Upper lobe of left lung (tissue), 6 donors: Measurements from ENCODE around the gene SUFU. TPM values are rescaled to one million over a fixed set of nuclear protein-coding genes. Genes with fewer than 3 reads are reported as not detected.

Experiments
- ATAC-seq, 2 donors: fragments of 200-7000 bp; cut with Tn5 transposase; one replicate each; pipeline ENCODE4 v1.9.1; 2022; ENCODE audit warnings: mild to moderate bottlenecking in 2 of 2, moderate library complexity in 2 of 2; ENCODE audit not compliant: low FRiP score in 2 of 2
- DNase-seq, 2 donors: peaks; one replicate each; pipeline ENCODE4 v3.0.0-alpha.2; 2019 to 2020
- H3K27ac ChIP-seq, 4 donors: fragments of 200-600 bp; sonication (generic); one replicate each; pipeline ENCODE4 v1.5.1; 2016 to 2019
- H3K27me3 ChIP-seq, 4 donors: fragments of 200-600 bp; sonication (generic); one replicate each; pipeline ENCODE4 v1.5.1; 2017 to 2019
- H3K36me3 ChIP-seq, 4 donors: fragments of 200-600 bp; sonication (generic); one replicate each; pipeline ENCODE4 v1.5.1; 2016 to 2019
- H3K4me1 ChIP-seq, 4 donors: fragments of 200-600 bp; sonication (generic); one replicate each; pipeline ENCODE4 v1.5.1; 2018 to 2019
- H3K4me3 ChIP-seq, 4 donors: fragments of 200-600 bp; sonication (generic); one replicate each; pipeline ENCODE4 v1.5.1; 2017 to 2019; ENCODE audit warnings: mild to moderate bottlenecking in 2 of 4, moderate library complexity in 1 of 4
- H3K9me3 ChIP-seq, 4 donors: fragments of 200-600 bp; sonication (generic); one replicate each; pipeline ENCODE4 v1.5.1; 2018 to 2019
- CTCF ChIP-seq, 6 experiments: fragments of 450-650 bp in 4 of 6; fragments of 200-600 bp in 2 of 6; sonication (generic) in 2 of 6; IDR thresholded peaks; one replicate each; pipeline ENCODE4 v1.5.1; 2016 to 2019; ENCODE audit warnings: antibody characterized with exemption in 6 of 6
- EP300 ChIP-seq, 4 donors: sonication (generic); formaldehyde crosslinking; IDR thresholded peaks; one replicate each; pipeline ENCODE4 v1.5.1; 2017; ENCODE audit warnings: antibody characterized with exemption in 4 of 4, control low read depth in 2 of 4
- POLR2A ChIP-seq, 4 donors: fragments of 450-650 bp; IDR thresholded peaks; one replicate each; pipeline ENCODE4 v1.5.1; 2016 to 2017; ENCODE audit warnings: antibody characterized with exemption in 4 of 4, mild to moderate bottlenecking in 2 of 4
- POLR2AphosphoS5 ChIP-seq, 2 donors: sonication (generic); formaldehyde crosslinking; IDR thresholded peaks; one replicate each; pipeline ENCODE4 v1.5.1; 2017; ENCODE audit warnings: antibody characterized with exemption in 2 of 2
- WGBS, 2 donors: methylation state at CpG; one replicate each; pipeline ENCODE4 v1.1.5; 2017 to 2018; 5-methylcytosine and 5-hydroxymethylcytosine counted together
- total RNA-seq, 6 donors: library from RNA; depleted of rRNA in 4 of 6; stranded (reverse); fragments of >200 nt in 4 of 6; gene quantifications; one replicate each; pipeline versions ENCODE4 v1.1.0 to v1.2.1, GENCODE V29; 2016 to 2021
- donor health status: DM: no; HTN: no; CAD: no; lungs with moderate emphysema.
- donor health status: DM: no; HTN: yes; CAD: no; lungs with severe emphysema.

Gene SUFU
- total RNA-seq, 6 donors from 2014 or later, result 4.1 to 15.7 (median 11.9) TPM

- Histone ChIP-seq H3K4me3 (no peak overlapping the region), H3K27me3 (no peaks in the 10 kb centered on the region), H3K36me3 (peaks cover 0 to 22% (median 17%) of the 10 kb centered on the region in 4 donors), H3K4me1 (peaks cover 43 to 63% (median 57%) of the 10 kb centered on the region in 4 donors), H3K9me3 (no peaks in the 10 kb centered on the region), H3K27ac (peak overlapping the region; percentile 54 to 84 (median 72))
- TF ChIP-seq POLR2AphosphoS5 (IDR thresholded peaks at IDR 0.05) (peak in 1 of 2 donors; percentile 5), EP300 (IDR thresholded peaks at IDR 0.05) (no peak)
- DNase-seq (no peak), ATAC-seq (no peak)
- WGBS, 2 donors, result 45 to 67% methylated on average over 6 to 14 of the region's 15 CpGs
These were observed 117.0 kb downstream of the SUFU start for GRCh38 chr10:102620591-102621442.

GRCh38 chr10:102621443-102622325 is 117.9 kb downstream of the SUFU start:
- Histone ChIP-seq H3K36me3 (peaks cover 0 to 14% (median 9%) of the 10 kb centered on the region in 4 donors), H3K4me3 (no peak overlapping the region), H3K9me3 (no peaks in the 10 kb centered on the region), H3K27ac (peak overlapping the region; percentile 54 to 84 (median 72)), H3K4me1 (peaks cover 48 to 65% (median 58%) of the 10 kb centered on the region in 4 donors), H3K27me3 (no peaks in the 10 kb centered on the region)
- ATAC-seq (no peak), DNase-seq (no peak)
- 38 to 47% methylated on average over 11 to 13 of the region's 13 CpGs for WGBS, 2 donors
- no peak for TF ChIP-seq EP300 (IDR thresholded peaks at IDR 0.05)
- peak in 1 of 2 donors; percentile 44 for TF ChIP-seq POLR2AphosphoS5 (IDR thresholded peaks at IDR 0.05)

GRCh38 chr10:102624094-102624493 is 120.3 kb downstream of the SUFU start:
- Histone ChIP-seq H3K27me3 (no peaks in the 10 kb centered on the region), H3K4me1 (peaks cover 71 to 85% (median 79%) of the 10 kb centered on the region in 4 donors), H3K9me3 (no peaks in the 10 kb centered on the region), H3K4me3 (no peak overlapping the region), H3K36me3 (peaks cover 0 to 3% (median 0%) of the 10 kb centered on the region in 4 donors), H3K27ac (no peak overlapping the region)
- WGBS, 2 donors, result 60 to 82% methylated on average over 3 of the region's 3 CpGs
- no peak for ATAC-seq
- TF ChIP-seq CTCF (IDR thresholded peaks at IDR 0.05) (no peak), EP300 (IDR thresholded peaks at IDR 0.05) (no peak), POLR2AphosphoS5 (IDR thresholded peaks at IDR 0.05) (no peak), POLR2A (IDR thresholded peaks at IDR 0.05) (no peak)
- DNase-seq, result no peak

GRCh38 chr10:102624751-102625645 is 121.2 kb downstream of the SUFU start:
- H3K4me1 ChIP-seq, result peaks cover 65 to 82% (median 75%) of the 10 kb centered on the region in 4 donors
- DNase-seq, result no peak
- H3K36me3 ChIP-seq, result peaks cover 0 to 3% (median 1%) of the 10 kb centered on the region in 4 donors
- H3K27ac ChIP-seq, result peak overlapping the region in 3 of 4 donors; percentile 27 to 69 (median 58)
- H3K4me3 ChIP-seq, result no peak overlapping the region
- no peaks in the 10 kb centered on the region for H3K27me3 ChIP-seq
- no peaks in the 10 kb centered on the region for H3K9me3 ChIP-seq
- TF ChIP-seq EP300 (IDR thresholded peaks at IDR 0.05) (no peak), CTCF (IDR thresholded peaks at IDR 0.05) (no peak), POLR2A (IDR thresholded peaks at IDR 0.05) (no peak), POLR2AphosphoS5 (IDR thresholded peaks at IDR 0.05) (no peak)
- WGBS, 2 donors, result 74 to 79% methylated on average over 11 to 12 of the region's 12 CpGs
- no peak for ATAC-seq

- no peaks in the 10 kb centered on the region for H3K27me3 ChIP-seq
- no peaks in the 10 kb centered on the region for H3K9me3 ChIP-seq
- H3K4me3 ChIP-seq, result no peak overlapping the region
- ATAC-seq (no peak), DNase-seq (no peak)
- WGBS, 2 donors, result 67 to 76% methylated on average over 10 of the region's 10 CpGs
- TF ChIP-seq POLR2A (IDR thresholded peaks at IDR 0.05) (no peak), EP300 (IDR thresholded peaks at IDR 0.05) (no peak), POLR2AphosphoS5 (IDR thresholded peaks at IDR 0.05) (no peak), CTCF (IDR thresholded peaks at IDR 0.05) (no peak)
- peaks cover 55 to 75% (median 64%) of the 10 kb centered on the region in 4 donors for H3K4me1 ChIP-seq
- peaks cover 0 to 10% (median 3%) of the 10 kb centered on the region in 4 donors for H3K36me3 ChIP-seq
- peak overlapping the region; percentile 58 to 88 (median 74) for H3K27ac ChIP-seq
These were observed 122.4 kb downstream of the SUFU start for GRCh38 chr10:102626026-102626685.
